DMS153 treated with DMSO at 0.1 percent for 48 hours (cell line): ENCODE data around the gene PEX11B.

Experiments
- DNase-seq: peaks from one replicate; lab custom pipeline; 2025; ENCODE audit not compliant: unreplicated experiment; lab: John Stamatoyannopoulos, UW

PEX11B gene

GRCh38 chr1:145877923-145878486, 40.5 kb downstream of the PEX11B start:
- no peak for DNase-seq

GRCh38 chr1:145874646-145875045, 43.9 kb downstream of the PEX11B start:
- no peak for DNase-seq

GRCh38 chr1:145871994-145872924, 46.3 kb downstream of the PEX11B start:
- no peak for DNase-seq

- no peak for DNase-seq
Measured at GRCh38 chr1:145868232-145868631, 50.3 kb downstream of the PEX11B start.

GRCh38 chr1:145863282-145864018, 55.1 kb downstream of the PEX11B start:
- no peak for DNase-seq
